ENCODE results near the gene ATP1B1. TPM values are rescaled to one million over a fixed set of nuclear protein-coding genes. Genes with fewer than 3 reads are reported as not detected.

Gene ATP1B1
- total and polyA plus RNA-seq, 11 donors, result 165 to 640 (median 339) TPM

- intact Hi-C loops (cut with DNase I), result no loop called here
- Histone ChIP-seq H3K36me3 (no peaks in the 10 kb centered on the region), H3K27me3 (no peaks in the 10 kb centered on the region), H3K4me1 (no peaks in the 10 kb centered on the region), H3K4me3 (no peak overlapping the region), H3K9me3 (no peaks in the 10 kb centered on the region), H3K27ac (no peak overlapping the region)
- ATAC-seq (no peak), DNase-seq (no peak)
- TF ChIP-seq CTCF (IDR thresholded peaks at IDR 0.05) (no peak), POLR2A (IDR thresholded peaks at IDR 0.05) (no peak)
- 80 to 87% (median 84%) methylated on average over 3 of the region's 3 CpGs for WGBS, 4 donors
These were observed 36.9 kb downstream of the ATP1B1 start for GRCh38 chr1:169143346-169143745.

- DNase-seq (no peak), ATAC-seq (no peak)
- intact Hi-C loops (cut with DNase I), result no loop called here
These were observed 37.5 kb downstream of the ATP1B1 start for GRCh38 chr1:169143984-169144383.

DNA sequence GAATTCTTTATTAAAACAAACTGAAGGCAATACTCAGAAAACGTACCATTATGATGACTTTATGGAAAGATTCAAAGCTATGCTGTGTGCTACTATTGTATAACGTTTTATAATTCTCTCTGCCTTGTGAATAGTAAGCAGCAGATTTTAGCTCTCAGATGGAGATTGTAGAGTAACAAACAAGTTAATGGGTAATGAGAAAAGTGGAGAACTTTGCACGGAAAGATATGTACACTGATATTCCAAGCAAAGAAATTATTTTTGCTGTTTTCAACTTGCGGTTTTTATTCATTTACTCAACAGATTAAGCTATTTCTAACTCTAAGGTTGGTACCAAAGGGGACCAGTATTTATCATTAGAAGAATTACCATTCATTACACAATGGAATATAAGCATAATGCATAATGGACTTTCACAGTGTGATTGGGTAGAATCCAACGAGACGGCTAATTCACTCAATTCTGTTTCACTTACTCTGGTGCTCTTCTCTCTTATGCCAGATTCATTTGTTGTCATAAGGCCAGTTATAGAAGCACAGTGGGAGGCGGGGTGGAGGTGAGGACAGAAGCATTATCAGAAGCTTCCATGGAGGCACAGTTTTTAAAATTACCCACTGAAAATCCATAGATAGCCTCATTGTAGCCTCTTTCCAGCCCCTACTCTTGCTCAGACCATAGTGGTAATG, 38.6 kb downstream of the ATP1B1 start:
- DNase-seq (no peak), ATAC-seq (no peak)
- H3K4me3 ChIP-seq, result no peak overlapping the region
- WGBS, 4 donors, result 91 to 94% (median 93%) methylated on average over 7 of the region's 7 CpGs
- H3K36me3 ChIP-seq, result no peaks in the 10 kb centered on the region
- H3K4me1 ChIP-seq, result no peaks in the 10 kb centered on the region
- intact Hi-C loops (cut with DNase I), result no loop called here
- TF ChIP-seq CTCF (IDR thresholded peaks at IDR 0.05), result no peak
- TF ChIP-seq POLR2A (IDR thresholded peaks at IDR 0.05), result no peak
- no peak overlapping the region for H3K27ac ChIP-seq
- H3K27me3 ChIP-seq, result no peaks in the 10 kb centered on the region
- H3K9me3 ChIP-seq, result no peaks in the 10 kb centered on the region

More at GRCh38 chr1:169143984-169144383, 37.5 kb downstream of the ATP1B1 start:
- H3K4me1 ChIP-seq, result no peaks in the 10 kb centered on the region
- H3K36me3 ChIP-seq, result no peaks in the 10 kb centered on the region
- TF ChIP-seq POLR2A (IDR thresholded peaks at IDR 0.05) (no peak), CTCF (IDR thresholded peaks at IDR 0.05) (no peak)
- no peak overlapping the region for H3K4me3 ChIP-seq
- no peaks in the 10 kb centered on the region for H3K9me3 ChIP-seq
- no peak overlapping the region for H3K27ac ChIP-seq
- no peaks in the 10 kb centered on the region for H3K27me3 ChIP-seq

DNA sequence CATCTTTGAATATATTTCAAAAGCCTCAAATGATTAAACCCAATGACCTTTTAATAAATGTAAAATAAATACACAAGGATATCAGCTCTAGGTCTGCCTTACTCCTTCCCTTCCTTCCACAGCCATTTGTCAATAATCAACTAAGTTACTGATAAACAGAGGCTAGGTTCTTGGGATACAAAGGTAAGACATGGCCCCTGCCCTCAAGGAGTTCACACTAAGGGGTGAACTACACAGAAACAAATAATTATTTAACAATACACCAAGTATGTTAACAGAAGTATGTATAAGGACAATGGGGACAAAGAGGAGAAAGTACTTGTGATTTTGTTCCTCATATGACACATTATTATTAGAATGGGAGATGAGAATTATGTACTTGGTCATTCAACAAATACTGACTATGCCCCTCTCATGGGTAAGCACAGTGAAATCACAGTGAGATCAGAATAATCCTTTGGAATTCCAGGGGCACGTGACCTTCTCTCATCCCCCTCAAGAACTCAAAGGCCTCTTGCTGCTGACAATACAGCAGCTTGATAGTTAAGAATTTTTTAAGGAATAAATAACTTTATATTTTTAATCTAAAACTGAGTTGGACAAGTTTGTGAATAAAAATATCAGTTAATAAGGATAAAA, 40.2 kb downstream of the ATP1B1 start:
- intact Hi-C loops (cut with DNase I), result no loop called here
- Histone ChIP-seq H3K4me3 (no peak overlapping the region), H3K36me3 (no peaks in the 10 kb centered on the region), H3K27ac (no peak overlapping the region), H3K4me1 (no peaks in the 10 kb centered on the region), H3K9me3 (no peaks in the 10 kb centered on the region), H3K27me3 (no peaks in the 10 kb centered on the region)
- 66 to 87% (median 82%) methylated on average over 1 of the region's 1 CpG for WGBS, 4 donors
- DNase-seq (no peak), ATAC-seq (no peak)
- TF ChIP-seq POLR2A (IDR thresholded peaks at IDR 0.05) (no peak), CTCF (IDR thresholded peaks at IDR 0.05) (no peak)

Data from heart left ventricle (tissue), 16 donors.